Caco-2 (cell line): ENCODE measurements around the gene LDLRAD4. TPM values are rescaled to one million over a fixed set of nuclear protein-coding genes. Genes with fewer than 3 reads are reported as not detected.

Experiments used
- BruUV-seq: library from RNA; stranded (reverse); fragments of 400-500 nt; replicated peaks from 2 replicates; lab custom pipeline; 2021; lab: Mats Ljungman, UMichigan
- CTCF ChIA-PET: fragments of 300-600 bp; sonication (Branson Sonifier 250); formaldehyde crosslinking; loops from one replicate; lab custom pipeline; 2022; ENCODE audit warnings: antibody characterized with exemption; lab: Charles Lee
- POLR2A ChIA-PET: fragments of 300-600 bp; sonication (Branson Sonifier 250); formaldehyde crosslinking; loops from one replicate; lab custom pipeline; 2022; ENCODE audit warnings: antibody characterized with exemption; lab: Charles Lee
- DNase-seq, 2 experiments: peaks; one replicate each; pipeline versions ENCODE4 v3.0.0 to v3.0.0-alpha.2; 2020 to 2022
- H3K27me3 ChIP-seq: replicated peaks from 2 replicates; pipeline ENCODE4 v1.6.0; 2011; ENCODE audit warnings: low read length; ENCODE audit not compliant: control insufficient read depth, insufficient read depth
- H3K36me3 ChIP-seq: 2 replicates; pipeline ENCODE4 v1.5.1; 2011; ENCODE audit warnings: low read length; ENCODE audit not compliant: control insufficient read depth, insufficient read depth
- H3K4me1 ChIP-seq: fragments of 250-450 bp; sonication (Bioruptor Pico); 2 replicates; pipeline ENCODE4 v1.5.1; 2020; ENCODE audit warnings: mild to moderate bottlenecking
- H3K4me3 ChIP-seq: 2 replicates; pipeline ENCODE4 v1.5.1; 2011; ENCODE audit warnings: low read depth, mild to moderate bottlenecking, control low read depth, low read length
- H3K9me3 ChIP-seq: fragments of 250-450 bp; sonication (Bioruptor Pico); 2 replicates; pipeline ENCODE4 v1.5.1; 2020; ENCODE audit warnings: mild to moderate bottlenecking, moderate library complexity
- H3K27ac Mint-ChIP-seq: one replicate; pipeline ENCODE4 v1.8.0; 2022; ENCODE audit warnings: mixed read lengths; ENCODE audit not compliant: unreplicated experiment
- H3K27me3 Mint-ChIP-seq: one replicate; pipeline ENCODE4 v1.8.0; 2022; ENCODE audit warnings: mixed read lengths; ENCODE audit not compliant: insufficient read depth, unreplicated experiment
- H3K36me3 Mint-ChIP-seq: one replicate; pipeline ENCODE4 v1.8.0; 2022; ENCODE audit warnings: mild to moderate bottlenecking, mixed read lengths; ENCODE audit not compliant: insufficient read depth, unreplicated experiment
- H3K4me1 Mint-ChIP-seq: one replicate; pipeline ENCODE4 v1.8.0; 2022; ENCODE audit warnings: low read depth, mixed read lengths; ENCODE audit not compliant: unreplicated experiment
- H3K4me3 Mint-ChIP-seq: one replicate; pipeline ENCODE4 v1.8.0; 2022; ENCODE audit warnings: mild to moderate bottlenecking, moderate library complexity, mixed read lengths; ENCODE audit not compliant: unreplicated experiment
- H3K9me3 Mint-ChIP-seq: one replicate; pipeline ENCODE4 v1.8.0; 2022; ENCODE audit warnings: mixed read lengths; ENCODE audit not compliant: unreplicated experiment
- intact Hi-C: fragments of 100-400 bp; cut with micrococcal nuclease; formaldehyde crosslinking; loops from one replicate; pipeline ENCODE4 v1.10.0; 2022; ENCODE audit not compliant: unreplicated experiment
- total RNA-seq: library from RNA; stranded (reverse); gene quantifications from 2 replicates; pipeline ENCODE4 v1.2.3, GENCODE V29; 2022
- TF ChIP-seq, protein P1 (sequence below), 2 experiments: fragments of 200-600 bp in 1 of 2; IDR thresholded peaks; 1 replicate in 1 of 2; 2 replicates in 1 of 2; pipeline versions ENCODE4 v1.5.1 to v1.8.0; 2011 to 2022; ENCODE audit warnings: antibody characterized with exemption in 1 of 2, control low read depth in 1 of 2, inconsistent platforms in 1 of 2, low read depth in 1 of 2, low read length in 1 of 2, mild to moderate bottlenecking in 1 of 2, moderate library complexity in 1 of 2; ENCODE audit not compliant: insufficient read depth in 1 of 2, severe bottlenecking in 1 of 2, unreplicated experiment in 1 of 2

LDLRAD4 gene
- total RNA-seq, 1 experiment from 2014 or later = 1.2 TPM

DNA sequence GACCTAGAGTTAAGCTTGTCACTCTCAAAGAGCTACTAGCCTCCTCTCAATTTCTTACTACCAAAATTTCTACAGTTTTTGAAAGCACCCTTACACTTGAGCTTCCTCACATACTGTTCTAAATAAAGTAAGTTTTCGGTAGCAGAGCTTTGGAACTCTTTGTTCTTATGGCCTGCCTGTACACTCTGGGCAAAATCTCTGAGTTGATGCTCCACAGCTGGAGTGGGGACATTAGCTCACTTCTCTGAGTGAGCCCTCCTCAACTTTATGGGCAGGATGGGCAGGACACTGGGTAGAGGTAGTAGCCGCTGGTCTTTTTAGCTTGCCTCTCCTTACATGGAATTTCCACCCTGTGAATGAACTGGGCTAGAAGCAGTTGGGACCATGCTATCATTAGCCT lies 380.0 kb downstream of the LDLRAD4 start:
- H3K36me3 Mint-ChIP-seq = no peaks in the 10 kb centered on the region
- BruUV-seq = no TSS peak
- no peak for DNase-seq
- no peaks in the 10 kb centered on the region for H3K4me1 ChIP-seq
- H3K9me3 ChIP-seq = peaks cover 15% of the 10 kb centered on the region
- H3K36me3 ChIP-seq = no peaks in the 10 kb centered on the region
- H3K4me3 ChIP-seq = no peak overlapping the region
- no peaks in the 10 kb centered on the region for H3K27me3 ChIP-seq
- peaks cover 5% of the 10 kb centered on the region for H3K27me3 Mint-ChIP-seq
- intact Hi-C loops = no loop called here
- TF ChIP-seq, protein P1, sequence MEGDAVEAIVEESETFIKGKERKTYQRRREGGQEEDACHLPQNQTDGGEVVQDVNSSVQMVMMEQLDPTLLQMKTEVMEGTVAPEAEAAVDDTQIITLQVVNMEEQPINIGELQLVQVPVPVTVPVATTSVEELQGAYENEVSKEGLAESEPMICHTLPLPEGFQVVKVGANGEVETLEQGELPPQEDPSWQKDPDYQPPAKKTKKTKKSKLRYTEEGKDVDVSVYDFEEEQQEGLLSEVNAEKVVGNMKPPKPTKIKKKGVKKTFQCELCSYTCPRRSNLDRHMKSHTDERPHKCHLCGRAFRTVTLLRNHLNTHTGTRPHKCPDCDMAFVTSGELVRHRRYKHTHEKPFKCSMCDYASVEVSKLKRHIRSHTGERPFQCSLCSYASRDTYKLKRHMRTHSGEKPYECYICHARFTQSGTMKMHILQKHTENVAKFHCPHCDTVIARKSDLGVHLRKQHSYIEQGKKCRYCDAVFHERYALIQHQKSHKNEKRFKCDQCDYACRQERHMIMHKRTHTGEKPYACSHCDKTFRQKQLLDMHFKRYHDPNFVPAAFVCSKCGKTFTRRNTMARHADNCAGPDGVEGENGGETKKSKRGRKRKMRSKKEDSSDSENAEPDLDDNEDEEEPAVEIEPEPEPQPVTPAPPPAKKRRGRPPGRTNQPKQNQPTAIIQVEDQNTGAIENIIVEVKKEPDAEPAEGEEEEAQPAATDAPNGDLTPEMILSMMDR (IDR thresholded peaks at IDR 0.05; ENCODE audit: insufficient read depth in 1 of 2, low read depth in 1 of 2, low read length in 1 of 2, severe bottlenecking in 1 of 2, unreplicated experiment in 1 of 2) = no peak
- POLR2A ChIA-PET = no interaction called here
- CTCF ChIA-PET = no interaction called here
- H3K9me3 Mint-ChIP-seq = peaks cover 30% of the 10 kb centered on the region
- no peak overlapping the region for H3K4me3 Mint-ChIP-seq
- H3K27ac Mint-ChIP-seq = no peak overlapping the region
- H3K4me1 Mint-ChIP-seq = no peaks in the 10 kb centered on the region

DNA sequence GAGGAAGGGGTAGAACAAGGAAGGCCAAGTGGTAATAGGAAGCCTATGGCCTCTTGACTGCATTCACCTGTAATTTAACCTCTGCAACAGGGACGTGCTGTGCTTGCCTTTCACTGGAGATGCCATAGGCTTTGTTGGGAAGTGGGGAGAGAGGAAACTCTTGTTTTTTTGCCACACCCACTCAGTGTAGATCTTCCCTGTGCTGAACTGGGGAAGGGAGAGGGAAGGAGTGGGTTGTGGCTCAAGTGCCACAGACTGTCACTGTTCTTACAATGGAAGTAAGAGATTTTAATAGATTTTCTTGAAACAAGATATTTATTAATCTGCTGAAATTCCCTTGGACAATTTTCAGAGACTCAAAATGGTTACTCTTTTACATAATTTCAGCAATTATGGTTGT lies 380.5 kb downstream of the LDLRAD4 start:
- DNase-seq = no peak
- ChIA-PET CTCF (no interaction called here), POLR2A (no interaction called here)
- H3K27me3 ChIP-seq = no peaks in the 10 kb centered on the region
- Mint-ChIP-seq H3K9me3 (peaks cover 30% of the 10 kb centered on the region), H3K4me1 (no peaks in the 10 kb centered on the region), H3K4me3 (no peak overlapping the region), H3K27ac (no peak overlapping the region), H3K36me3 (no peaks in the 10 kb centered on the region), H3K27me3 (peaks cover under 1% of the 10 kb centered on the region)
- BruUV-seq = no TSS peak
- H3K4me3 ChIP-seq = no peak overlapping the region
- H3K9me3 ChIP-seq = peaks cover 15% of the 10 kb centered on the region
- intact Hi-C loops = no loop called here
- H3K36me3 ChIP-seq = no peaks in the 10 kb centered on the region
- TF ChIP-seq, protein P1 (IDR thresholded peaks at IDR 0.05; ENCODE audit: insufficient read depth in 1 of 2, low read depth in 1 of 2, low read length in 1 of 2, severe bottlenecking in 1 of 2, unreplicated experiment in 1 of 2) = no peak
- no peaks in the 10 kb centered on the region for H3K4me1 ChIP-seq

DNA sequence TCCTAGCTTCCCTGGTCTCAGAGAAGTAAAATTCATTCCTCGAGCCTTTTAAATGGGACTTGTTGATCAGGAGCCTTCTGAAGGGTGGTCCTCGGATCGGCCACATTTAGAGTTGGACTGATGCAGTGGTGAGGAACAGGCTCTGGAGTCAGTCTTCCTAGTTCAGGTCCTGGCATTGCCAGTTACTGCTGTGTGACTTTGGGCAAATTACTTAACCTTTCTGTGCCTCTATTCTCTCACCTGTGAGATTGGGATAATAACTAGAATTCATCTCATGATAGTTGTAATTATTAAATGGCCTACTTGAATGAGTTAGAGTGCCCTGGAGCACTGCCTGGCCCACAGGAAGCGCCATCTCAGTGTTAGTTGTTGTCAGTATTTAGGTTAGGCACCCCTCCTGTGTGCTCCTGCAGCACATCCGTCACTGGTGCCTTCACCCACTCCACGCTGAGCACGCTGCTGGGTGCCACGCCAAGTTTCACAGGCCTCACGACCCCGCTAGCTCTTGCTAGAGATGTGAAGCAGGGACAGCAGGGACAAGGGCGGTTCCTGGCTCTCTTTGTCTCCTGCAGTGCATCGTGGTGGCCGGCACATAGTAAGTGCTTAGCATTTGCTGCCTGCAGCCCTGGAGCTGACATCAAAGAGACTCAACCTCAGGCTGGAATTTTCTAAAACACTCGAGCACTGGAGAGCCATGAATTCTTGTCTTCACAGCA lies 384.9 kb downstream of the LDLRAD4 start:
- Mint-ChIP-seq H3K36me3 (no peaks in the 10 kb centered on the region), H3K4me3 (no peak overlapping the region), H3K9me3 (no peaks in the 10 kb centered on the region), H3K27me3 (no peaks in the 10 kb centered on the region), H3K27ac (no peak overlapping the region), H3K4me1 (no peaks in the 10 kb centered on the region)
- no peaks in the 10 kb centered on the region for H3K27me3 ChIP-seq
- POLR2A ChIA-PET = no interaction called here
- CTCF ChIA-PET = no interaction called here
- no TSS peak for BruUV-seq
- DNase-seq = no peak
- intact Hi-C loops = no loop called here
- no peaks in the 10 kb centered on the region for H3K36me3 ChIP-seq
- TF ChIP-seq, protein P1 (IDR thresholded peaks at IDR 0.05; ENCODE audit: insufficient read depth in 1 of 2, low read depth in 1 of 2, low read length in 1 of 2, severe bottlenecking in 1 of 2, unreplicated experiment in 1 of 2) = no peak
- no peak overlapping the region for H3K4me3 ChIP-seq
- H3K4me1 ChIP-seq = no peaks in the 10 kb centered on the region
- no peaks in the 10 kb centered on the region for H3K9me3 ChIP-seq
